ENCODE results near the gene ITIH1. TPM values are rescaled to one million over a fixed set of nuclear protein-coding genes. Genes with fewer than 3 reads are reported as not detected.
"Not testable (repeated sequence)": the region's sequence is repeated elsewhere in the genome, so short reads cannot be mapped to it uniquely, and the experiment has no call there.

Gene ITIH1
- polyA plus RNA-seq (ENCODE audit: insufficient read length): not detected
- long read RNA-seq, donor 1: 0 reads
- long read RNA-seq, donor 2: 0 reads
- long read RNA-seq, donor 3: 0 reads
- long read RNA-seq, donor 4: 0 reads
- long read RNA-seq, donor 5: 0 reads
- long read RNA-seq, donor 6: 0 reads
- long read RNA-seq, donor 7: 0 reads
- long read RNA-seq, donor 8: 0 reads

- no peak for DNase-seq
Measured at GRCh38 chr3:52777127-52777958, at the start of gene ITIH1. TSS of gene ITIH1 (plus strand) at chr3:52777599. CDS start at chr3:52777616, 17 bp downstream.

GRCh38 chr3:52728753-52729152 lies 48.6 kb upstream of the ITIH1 start:
- not testable (repeated sequence) for DNase-seq

- DNase-seq: no peak
Measured at GRCh38 chr3:52730681-52731080, 46.7 kb upstream of the ITIH1 start.

DNA sequence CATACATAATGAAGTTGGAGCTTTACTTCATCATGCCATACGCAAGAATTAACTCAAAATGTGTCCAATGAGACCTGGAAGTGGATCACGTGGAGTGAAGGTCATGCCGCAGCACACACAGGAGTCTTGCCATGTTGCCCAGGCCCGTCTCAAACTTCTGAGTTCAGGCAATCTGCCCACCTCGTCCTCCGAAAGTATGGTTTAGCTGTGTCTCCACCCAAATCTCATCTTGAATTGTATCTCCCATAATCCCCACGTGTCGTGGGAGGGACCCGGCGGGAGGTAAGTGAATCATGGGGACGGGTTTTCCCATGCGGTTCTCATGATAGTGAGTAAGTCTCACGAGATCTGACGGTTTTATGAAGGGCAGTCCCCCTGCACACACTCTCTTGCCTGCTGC lies 45.8 kb upstream of the ITIH1 start:
- no peak for DNase-seq

DNA sequence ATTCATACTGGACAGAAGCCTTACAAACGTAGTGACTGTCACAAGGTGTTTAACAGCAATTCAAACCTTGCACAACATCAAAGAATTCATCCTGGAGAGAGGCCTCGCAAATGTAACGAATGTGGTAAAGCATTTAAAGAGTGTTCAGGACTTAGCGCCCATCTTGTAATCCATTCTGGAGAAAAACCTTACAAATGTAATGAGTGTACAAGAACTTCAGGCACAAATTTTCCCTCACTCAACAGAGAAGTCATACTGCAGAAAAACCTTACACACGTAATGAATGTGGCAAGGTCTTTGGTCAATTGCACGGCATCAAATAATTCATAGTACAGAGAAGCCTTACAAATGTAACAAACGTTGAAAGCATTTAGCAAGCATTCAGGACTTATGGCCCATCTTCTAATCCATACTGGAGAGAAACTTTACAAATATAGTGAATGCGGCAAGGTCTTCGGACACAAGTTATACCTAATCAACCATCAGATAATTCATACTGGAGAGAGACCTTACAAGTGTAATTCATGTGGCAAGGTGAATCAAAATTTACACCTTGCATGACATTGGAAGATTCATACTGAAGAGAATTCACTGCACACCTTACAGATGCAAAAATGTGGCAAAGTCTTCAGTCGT lies 44.0 kb upstream of the ITIH1 start:
- no peak for DNase-seq

GRCh38 chr3:52739730-52740129 lies 37.7 kb upstream of the ITIH1 start:
- DNase-seq: no peak

GRCh38 chr3:52742418-52743041 lies 34.9 kb upstream of the ITIH1 start:
- DNase-seq: peak; percentile 11

DNA sequence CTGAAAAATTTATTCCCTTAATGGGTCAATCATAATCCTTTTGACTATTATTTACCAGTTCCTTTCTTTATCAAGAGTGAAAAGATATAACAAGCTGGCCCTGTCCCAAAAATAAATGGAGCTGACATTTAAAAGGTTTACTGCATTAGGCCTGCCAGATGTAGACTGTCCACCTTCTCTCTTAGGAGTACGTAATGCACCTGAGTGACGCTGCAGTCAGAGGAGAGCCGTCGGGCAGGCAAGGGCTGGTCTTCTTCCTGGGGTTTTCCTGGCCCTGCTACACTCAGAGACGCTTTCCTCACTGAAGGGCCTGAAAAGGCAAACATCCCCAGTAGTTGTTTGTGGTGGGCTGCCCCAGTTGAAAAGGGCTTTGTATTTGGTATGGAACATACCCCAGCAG lies 34.2 kb upstream of the ITIH1 start:
- DNase-seq: no peak

- no peak for DNase-seq
Measured at GRCh38 chr3:52743721-52744120, 33.7 kb upstream of the ITIH1 start.

- no peak for DNase-seq
Measured at GRCh38 chr3:52752045-52752660, 25.2 kb upstream of the ITIH1 start.

DNA sequence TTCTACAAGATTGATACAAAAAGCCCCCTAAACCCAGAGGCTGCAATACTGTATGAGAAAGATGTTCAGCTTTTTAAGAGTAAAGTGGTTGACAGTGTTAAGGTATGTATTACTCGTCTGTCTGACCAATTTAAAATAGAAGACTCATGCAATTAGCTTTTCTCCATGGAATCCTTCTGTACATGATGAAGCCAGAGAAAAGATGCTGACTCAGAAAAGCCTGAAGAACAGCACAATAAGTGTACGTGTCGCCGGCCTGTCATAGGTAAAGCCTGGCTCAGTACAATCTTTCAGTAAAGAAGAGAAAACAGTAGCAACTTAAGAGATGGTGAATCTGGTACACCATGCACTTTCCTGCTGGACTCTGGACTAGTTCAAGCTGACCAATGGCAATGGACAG lies 23.0 kb upstream of the ITIH1 start:
- DNase-seq: no peak

- DNase-seq: no peak
Measured at GRCh38 chr3:52756141-52756540, 21.3 kb upstream of the ITIH1 start.

DNA sequence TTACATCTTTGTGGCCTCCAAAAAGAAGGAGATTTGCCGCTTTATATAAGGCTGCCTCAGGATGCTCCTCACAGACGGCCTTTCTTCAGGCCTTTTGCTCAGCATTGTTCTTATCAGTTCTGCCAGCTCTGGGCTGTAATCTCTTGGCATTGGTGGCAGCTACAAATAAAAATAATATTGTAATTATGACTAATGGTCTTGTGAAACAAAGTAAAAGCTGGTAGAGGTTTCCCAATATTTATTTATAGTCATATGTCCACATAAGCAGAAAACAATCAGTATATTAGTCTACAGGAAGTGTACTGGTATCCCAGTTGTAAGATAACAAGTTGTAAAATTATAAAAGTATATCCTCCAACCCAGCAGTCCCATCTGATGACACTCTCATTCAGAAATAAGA lies 13.9 kb upstream of the ITIH1 start:
- DNase-seq: no peak

- no peak for DNase-seq
Measured at GRCh38 chr3:52769786-52770455, 7.5 kb upstream of the ITIH1 start.

GRCh38 chr3:52770496-52771333 lies 6.7 kb upstream of the ITIH1 start, which contains the start of gene NEK4:
TSS of gene NEK4 (minus strand) at chr3:52770940. CDS start at chr3:52770746, 194 bp downstream.
- DNase-seq: peak; percentile 92

- no peak for DNase-seq
Measured at GRCh38 chr3:52771334-52771681, 6.1 kb upstream of the ITIH1 start.

- no peak for DNase-seq
Measured at GRCh38 chr3:52771702-52772101, 5.7 kb upstream of the ITIH1 start.

DNA sequence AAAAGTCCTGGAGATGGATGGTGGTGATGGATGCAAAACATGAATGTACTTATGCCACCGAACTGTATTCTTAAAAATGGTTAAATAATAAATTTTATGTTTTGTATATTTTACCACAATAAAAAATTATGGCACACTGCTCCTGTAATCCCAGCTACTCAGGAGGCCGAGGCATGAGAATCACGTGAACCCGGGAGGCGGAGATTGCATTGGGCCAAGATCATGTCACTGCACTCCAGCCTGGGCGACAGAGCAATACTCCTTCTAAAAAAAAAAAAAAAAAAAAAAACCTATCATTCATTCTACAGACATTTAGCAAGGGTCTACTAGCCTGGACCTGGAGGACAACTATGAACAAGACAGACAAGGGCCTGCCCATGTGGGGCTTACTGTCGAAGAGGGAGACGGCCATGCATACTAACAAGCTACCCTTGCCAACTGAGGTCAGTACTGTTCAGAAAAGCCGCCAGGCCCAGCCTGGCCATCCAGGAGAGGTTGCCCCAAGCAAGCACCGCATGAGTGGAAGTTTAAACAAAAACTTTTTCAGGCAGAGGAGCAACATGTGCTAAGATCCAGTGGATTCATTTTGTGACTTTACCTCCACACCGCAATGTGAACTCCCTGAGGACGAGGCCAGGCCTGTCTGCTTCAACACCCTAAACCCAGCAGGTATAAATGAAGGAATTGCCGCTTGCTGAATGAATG lies 3.9 kb upstream of the ITIH1 start:
- DNase-seq: no peak

- no peak for DNase-seq
Measured at GRCh38 chr3:52774066-52774713, 3.2 kb upstream of the ITIH1 start.
